ENCODE measurements around the gene TJP2. TPM values are rescaled to one million over a fixed set of nuclear protein-coding genes. Genes with fewer than 3 reads are reported as not detected.
A peak's percentile ranks its signal among the peaks of the same experiment; 100 is the strongest.
"Not testable (repeated sequence)": the region's sequence is repeated elsewhere in the genome, so short reads cannot be mapped to it uniquely, and the experiment has no call there.

Gene TJP2
- total RNA-seq, 2 donors from 2014 or later = 21.1 to 30.2 TPM

- Mint-ChIP-seq H3K36me3 (ENCODE audit: low read depth) (no peaks in the 10 kb centered on the region), H3K27ac (no peak overlapping the region), H3K4me1 (peaks cover under 1% of the 10 kb centered on the region), H3K27me3 (no peaks in the 10 kb centered on the region), H3K4me3 (no peak overlapping the region)
- DNase-seq (no peak), ATAC-seq (no peak)
- no peaks in the 10 kb centered on the region for H3K9me3 ChIP-seq (ENCODE audit: control insufficient read depth, low read length, poor library complexity, severe bottlenecking)
Observed at GRCh38 chr9:69147041-69147834, 26.8 kb upstream of the TJP2 start.

- Mint-ChIP-seq H3K36me3 (ENCODE audit: low read depth) (no peaks in the 10 kb centered on the region), H3K27ac (no peak overlapping the region), H3K27me3 (no peaks in the 10 kb centered on the region), H3K4me3 (no peak overlapping the region), H3K4me1 (peaks cover 3% of the 10 kb centered on the region)
- DNase-seq (no peak), ATAC-seq (no peak)
- H3K9me3 ChIP-seq (ENCODE audit: control insufficient read depth, low read length, poor library complexity, severe bottlenecking) = no peaks in the 10 kb centered on the region
Observed at GRCh38 chr9:69149321-69149807, 24.7 kb upstream of the TJP2 start.

GRCh38 chr9:69151506-69151905 lies 22.6 kb upstream of the TJP2 start:
- no peak overlapping the region for H3K4me3 Mint-ChIP-seq
- no peak for DNase-seq
- no peak overlapping the region for H3K27ac Mint-ChIP-seq
- H3K4me1 Mint-ChIP-seq = peaks cover 7% of the 10 kb centered on the region
- H3K9me3 ChIP-seq (ENCODE audit: control insufficient read depth, low read length, poor library complexity, severe bottlenecking) = no peaks in the 10 kb centered on the region
- ATAC-seq = no peak
- no peaks in the 10 kb centered on the region for H3K27me3 Mint-ChIP-seq
- H3K36me3 Mint-ChIP-seq (ENCODE audit: low read depth) = peaks cover 4% of the 10 kb centered on the region

- Mint-ChIP-seq H3K4me1 (peaks cover 7% of the 10 kb centered on the region), H3K27me3 (no peaks in the 10 kb centered on the region), H3K27ac (no peak overlapping the region), H3K4me3 (no peak overlapping the region), H3K36me3 (ENCODE audit: low read depth) (peaks cover 4% of the 10 kb centered on the region)
- no peak for ATAC-seq
- no peaks in the 10 kb centered on the region for H3K9me3 ChIP-seq (ENCODE audit: control insufficient read depth, low read length, poor library complexity, severe bottlenecking)
- DNase-seq = no peak
Observed at GRCh38 chr9:69153707-69154521, 20.2 kb upstream of the TJP2 start.

GRCh38 chr9:69155341-69156030 lies 18.6 kb upstream of the TJP2 start:
- no peak for ATAC-seq
- H3K27ac Mint-ChIP-seq = peak overlapping the region; percentile 77
- peaks cover 7% of the 10 kb centered on the region for H3K4me1 Mint-ChIP-seq

GRCh38 chr9:69157751-69158466 lies 16.2 kb upstream of the TJP2 start:
- Mint-ChIP-seq H3K36me3 (ENCODE audit: low read depth) (peaks cover 10% of the 10 kb centered on the region), H3K4me3 (no peak overlapping the region), H3K27ac (no peak overlapping the region), H3K27me3 (no peaks in the 10 kb centered on the region), H3K4me1 (peaks cover 7% of the 10 kb centered on the region)
- no peaks in the 10 kb centered on the region for H3K9me3 ChIP-seq (ENCODE audit: control insufficient read depth, low read length, poor library complexity, severe bottlenecking)
- no peak for ATAC-seq
- no peak for DNase-seq

More at GRCh38 chr9:69155341-69156030, 18.6 kb upstream of the TJP2 start:
- Mint-ChIP-seq H3K36me3 (ENCODE audit: low read depth) (peaks cover 7% of the 10 kb centered on the region), H3K4me3 (no peak overlapping the region), H3K27me3 (no peaks in the 10 kb centered on the region)
- H3K9me3 ChIP-seq (ENCODE audit: control insufficient read depth, low read length, poor library complexity, severe bottlenecking) = no peaks in the 10 kb centered on the region
- no peak for DNase-seq

GRCh38 chr9:69158471-69158870 lies 15.6 kb upstream of the TJP2 start:
- Mint-ChIP-seq H3K36me3 (ENCODE audit: low read depth) (peaks cover 10% of the 10 kb centered on the region), H3K4me3 (no peak overlapping the region), H3K27me3 (no peaks in the 10 kb centered on the region), H3K4me1 (peaks cover 7% of the 10 kb centered on the region), H3K27ac (no peak overlapping the region)
- DNase-seq (no peak), ATAC-seq (no peak)
- no peaks in the 10 kb centered on the region for H3K9me3 ChIP-seq (ENCODE audit: control insufficient read depth, low read length, poor library complexity, severe bottlenecking)

GRCh38 chr9:69164573-69164972 lies 9.5 kb upstream of the TJP2 start:
- not testable (repeated sequence) for H3K27me3 Mint-ChIP-seq; H3K27ac Mint-ChIP-seq; DNase-seq; H3K36me3 Mint-ChIP-seq (ENCODE audit: low read depth); H3K4me1 Mint-ChIP-seq; H3K4me3 Mint-ChIP-seq; H3K9me3 ChIP-seq (ENCODE audit: control insufficient read depth, low read length, poor library complexity, severe bottlenecking); ATAC-seq

- no peak overlapping the region for H3K4me3 Mint-ChIP-seq
- no peak overlapping the region for H3K27ac Mint-ChIP-seq
- H3K27me3 Mint-ChIP-seq = peaks cover 2% of the 10 kb centered on the region
- DNase-seq = no peak
- peaks cover 3% of the 10 kb centered on the region for H3K36me3 Mint-ChIP-seq (ENCODE audit: low read depth)
- H3K9me3 ChIP-seq (ENCODE audit: control insufficient read depth, low read length, poor library complexity, severe bottlenecking) = no peaks in the 10 kb centered on the region
- peaks cover 9% of the 10 kb centered on the region for H3K4me1 Mint-ChIP-seq
- no peak for ATAC-seq
Observed at GRCh38 chr9:69165581-69165980, 8.5 kb upstream of the TJP2 start.

- ATAC-seq (peak; percentile 76), DNase-seq (peak in 2 of 3 donors; percentile 13)
- peaks cover 22% of the 10 kb centered on the region for H3K4me1 Mint-ChIP-seq
- peak overlapping the region; percentile 91 for H3K4me3 Mint-ChIP-seq
- H3K9me3 ChIP-seq (ENCODE audit: control insufficient read depth, low read length, poor library complexity, severe bottlenecking) = no peaks in the 10 kb centered on the region
- H3K27me3 Mint-ChIP-seq = peaks cover 11% of the 10 kb centered on the region
- peak overlapping the region; percentile 84 for H3K27ac Mint-ChIP-seq
- H3K36me3 Mint-ChIP-seq (ENCODE audit: low read depth) = peaks cover 6% of the 10 kb centered on the region
Observed at GRCh38 chr9:69168709-69169217, 5.3 kb upstream of the TJP2 start.

GRCh38 chr9:69170231-69170630 lies 3.8 kb upstream of the TJP2 start:
- Mint-ChIP-seq H3K36me3 (ENCODE audit: low read depth) (peaks cover 6% of the 10 kb centered on the region), H3K4me3 (no peak overlapping the region), H3K27ac (no peak overlapping the region), H3K27me3 (peaks cover 11% of the 10 kb centered on the region), H3K4me1 (peaks cover 33% of the 10 kb centered on the region)
- DNase-seq (no peak), ATAC-seq (no peak)
- H3K9me3 ChIP-seq (ENCODE audit: control insufficient read depth, low read length, poor library complexity, severe bottlenecking) = no peaks in the 10 kb centered on the region

GRCh38 chr9:69171049-69171448 lies 3.0 kb upstream of the TJP2 start:
- peaks cover 11% of the 10 kb centered on the region for H3K27me3 Mint-ChIP-seq
- no peak overlapping the region for H3K27ac Mint-ChIP-seq
- peaks cover 37% of the 10 kb centered on the region for H3K4me1 Mint-ChIP-seq
- no peak for DNase-seq
- no peak for ATAC-seq
- no peak overlapping the region for H3K4me3 Mint-ChIP-seq
- peaks cover 6% of the 10 kb centered on the region for H3K36me3 Mint-ChIP-seq (ENCODE audit: low read depth)
- no peaks in the 10 kb centered on the region for H3K9me3 ChIP-seq (ENCODE audit: control insufficient read depth, low read length, poor library complexity, severe bottlenecking)
